Central memory CD8-positive, alpha-beta T cell (primary cell): ENCODE results near the gene ZNF576.

ENCODE experiments used
- ATAC-seq: fragments of 150-1000 bp; cut with Tn5 transposase; replicated peaks from 2 replicates; pipeline ENCODE4 v1.10.0; 2022; ENCODE audit warnings: mild to moderate bottlenecking, moderate FRiP score, moderate number of reproducible peaks; ENCODE audit not compliant: poor library complexity, severe bottlenecking; ENCODE audit errors: extremely low read depth
- DNase-seq, 2 donors: peaks; one replicate each; pipeline ENCODE4 v3.0.0; 2021; ENCODE audit warnings: low spot score in 2 of 2
- H3K27ac Mint-ChIP-seq: one replicate; pipeline ENCODE4 v1.8.0; 2022; ENCODE audit warnings: low read depth, mild to moderate bottlenecking, moderate library complexity, mixed read lengths
- H3K27me3 Mint-ChIP-seq: one replicate; pipeline ENCODE4 v1.8.0; 2022; ENCODE audit warnings: mixed read lengths
- H3K36me3 Mint-ChIP-seq: one replicate; pipeline ENCODE4 v1.8.0; 2022; ENCODE audit warnings: mild to moderate bottlenecking, moderate library complexity, mixed read lengths; ENCODE audit not compliant: insufficient read depth
- H3K4me1 Mint-ChIP-seq: one replicate; pipeline ENCODE4 v1.8.0; 2022; ENCODE audit warnings: mixed read lengths
- H3K4me3 Mint-ChIP-seq: one replicate; pipeline ENCODE4 v1.8.0; 2022; ENCODE audit warnings: mild to moderate bottlenecking, moderate library complexity, mixed read lengths
- H3K9me3 Mint-ChIP-seq: one replicate; pipeline ENCODE4 v1.8.0; 2022; ENCODE audit warnings: mixed read lengths

ZNF576 gene

DNA sequence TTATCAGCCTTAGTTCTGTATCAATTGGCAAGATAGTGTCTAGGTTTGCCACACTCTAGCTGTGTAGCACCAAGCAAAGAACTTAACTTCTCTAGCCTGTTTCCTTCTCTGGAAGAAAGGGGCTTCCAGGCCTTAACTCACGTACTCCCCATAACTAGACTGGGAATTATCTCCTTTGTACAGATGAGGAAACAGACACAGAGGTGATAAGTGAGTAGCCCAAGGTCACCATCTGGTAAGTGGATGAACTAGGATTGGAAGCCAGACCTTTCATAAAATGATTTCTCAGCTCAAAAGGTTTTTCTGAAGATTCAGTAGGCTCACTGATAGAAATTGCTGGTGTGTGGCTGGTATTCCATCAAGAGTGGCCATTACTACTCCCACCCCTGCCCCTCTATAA lies 19.9 kb downstream of the ZNF576 start:
- Mint-ChIP-seq H3K27ac (no peak overlapping the region), H3K36me3 (peaks cover 13% of the 10 kb centered on the region), H3K4me3 (no peak overlapping the region), H3K27me3 (no peaks in the 10 kb centered on the region), H3K9me3 (no peaks in the 10 kb centered on the region), H3K4me1 (peaks cover 63% of the 10 kb centered on the region)
- no peak for DNase-seq
- no peak for ATAC-seq

DNA sequence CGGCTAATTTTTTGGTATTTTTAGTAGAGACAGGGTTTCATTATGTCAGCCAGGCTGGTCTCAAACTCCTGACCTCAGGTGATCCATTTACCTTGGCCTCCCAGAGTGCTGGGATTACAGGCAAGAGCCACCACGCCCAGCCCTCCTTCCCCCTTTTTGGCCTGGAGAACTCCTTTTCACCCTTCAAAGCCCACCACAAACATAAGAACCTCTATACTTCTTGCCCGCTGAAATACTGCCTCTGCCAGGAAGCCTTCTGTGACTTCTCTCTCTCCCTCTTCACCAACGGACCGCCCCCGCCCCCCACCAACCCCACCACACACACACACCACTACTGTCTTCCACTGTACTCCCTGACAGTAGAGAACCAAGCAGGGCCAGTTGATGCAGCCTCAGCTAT lies 20.6 kb downstream of the ZNF576 start:
- H3K27ac Mint-ChIP-seq, result no peak overlapping the region
- no peaks in the 10 kb centered on the region for H3K27me3 Mint-ChIP-seq
- H3K36me3 Mint-ChIP-seq, result peaks cover 11% of the 10 kb centered on the region
- DNase-seq (no peak), ATAC-seq (no peak)
- peaks cover 57% of the 10 kb centered on the region for H3K4me1 Mint-ChIP-seq
- no peaks in the 10 kb centered on the region for H3K9me3 Mint-ChIP-seq
- no peak overlapping the region for H3K4me3 Mint-ChIP-seq

DNA sequence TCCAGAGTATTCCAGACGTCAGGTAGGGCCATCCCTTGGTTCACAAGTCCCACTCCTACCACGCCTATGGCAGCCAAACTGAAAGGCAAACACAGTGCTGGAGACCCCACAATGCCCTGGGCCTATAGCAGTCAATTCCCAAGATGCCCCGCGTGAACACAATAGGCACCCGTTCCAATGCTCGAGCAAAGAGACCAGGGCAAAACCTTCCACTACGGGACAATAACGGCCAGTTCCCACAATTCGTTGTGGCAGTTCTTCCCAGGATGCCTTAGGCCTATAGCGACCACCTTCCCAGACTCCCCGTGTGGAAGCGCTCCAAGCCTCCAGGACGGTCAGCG lies 22.5 kb downstream of the ZNF576 start:
- Mint-ChIP-seq H3K27ac (peak overlapping the region; percentile 92), H3K4me1 (peaks cover 40% of the 10 kb centered on the region), H3K36me3 (peaks cover 9% of the 10 kb centered on the region), H3K27me3 (no peaks in the 10 kb centered on the region), H3K9me3 (no peaks in the 10 kb centered on the region), H3K4me3 (peak overlapping the region; percentile 98)
- DNase-seq (no peak), ATAC-seq (no peak)

DNA sequence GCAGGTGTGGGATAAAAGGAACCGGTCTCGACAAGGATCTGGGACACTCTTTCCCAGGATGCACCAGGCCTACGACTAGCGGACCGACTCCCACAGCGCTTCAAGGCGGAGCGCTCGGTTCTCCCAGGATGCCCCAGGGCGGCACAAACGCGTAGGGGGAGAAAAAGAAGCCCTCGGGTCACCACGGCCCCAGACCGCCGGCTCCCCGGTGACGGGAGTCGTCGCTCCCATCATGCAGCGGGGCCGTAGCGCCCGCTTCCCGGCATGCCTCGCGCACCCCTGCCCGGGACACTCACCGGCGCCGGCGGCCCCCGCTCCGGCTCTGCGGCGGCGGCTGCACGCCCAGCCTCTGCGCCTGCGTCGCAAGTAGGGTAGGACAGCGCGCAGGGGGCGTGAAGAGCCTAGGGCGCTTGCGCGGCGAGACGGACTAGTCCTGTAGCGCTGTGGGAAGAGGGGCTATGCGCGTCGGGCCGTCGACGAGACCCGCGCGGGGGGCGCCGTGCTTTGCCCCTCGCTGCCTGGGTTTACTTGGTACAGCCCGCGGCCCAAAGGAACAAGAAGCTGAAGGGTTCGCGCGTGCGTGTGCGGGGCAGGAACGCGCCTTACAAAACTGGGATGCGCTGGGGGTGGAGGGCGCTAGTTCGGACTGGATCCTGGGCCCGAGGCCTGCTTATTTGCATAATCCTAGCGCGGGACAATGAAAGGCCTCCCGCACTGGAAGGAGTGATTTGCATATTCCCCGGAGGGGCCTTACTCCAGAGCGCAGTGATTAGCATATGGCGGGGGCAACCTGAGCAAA lies 23.1 kb downstream of the ZNF576 start, which contains the start of gene ZNF428:
Gene ZNF428 (minus strand): TSS at position 368 of the 799 bp plus-strand sequence. CDS start 5,325 bp downstream, outside the sequence.
- H3K27me3 Mint-ChIP-seq, result no peaks in the 10 kb centered on the region
- peak within 1 kb of the TSS; percentile 92 for H3K27ac Mint-ChIP-seq
- peaks cover 41% of the 10 kb centered on the region for H3K4me1 Mint-ChIP-seq
- DNase-seq, result peak; percentile 67 to 71
- no peaks in the 10 kb centered on the region for H3K9me3 Mint-ChIP-seq
- H3K36me3 Mint-ChIP-seq, result peaks cover 9% of the 10 kb centered on the region
- peak within 1 kb of the TSS; percentile 98 for H3K4me3 Mint-ChIP-seq
- peak; percentile 93 for ATAC-seq

DNA sequence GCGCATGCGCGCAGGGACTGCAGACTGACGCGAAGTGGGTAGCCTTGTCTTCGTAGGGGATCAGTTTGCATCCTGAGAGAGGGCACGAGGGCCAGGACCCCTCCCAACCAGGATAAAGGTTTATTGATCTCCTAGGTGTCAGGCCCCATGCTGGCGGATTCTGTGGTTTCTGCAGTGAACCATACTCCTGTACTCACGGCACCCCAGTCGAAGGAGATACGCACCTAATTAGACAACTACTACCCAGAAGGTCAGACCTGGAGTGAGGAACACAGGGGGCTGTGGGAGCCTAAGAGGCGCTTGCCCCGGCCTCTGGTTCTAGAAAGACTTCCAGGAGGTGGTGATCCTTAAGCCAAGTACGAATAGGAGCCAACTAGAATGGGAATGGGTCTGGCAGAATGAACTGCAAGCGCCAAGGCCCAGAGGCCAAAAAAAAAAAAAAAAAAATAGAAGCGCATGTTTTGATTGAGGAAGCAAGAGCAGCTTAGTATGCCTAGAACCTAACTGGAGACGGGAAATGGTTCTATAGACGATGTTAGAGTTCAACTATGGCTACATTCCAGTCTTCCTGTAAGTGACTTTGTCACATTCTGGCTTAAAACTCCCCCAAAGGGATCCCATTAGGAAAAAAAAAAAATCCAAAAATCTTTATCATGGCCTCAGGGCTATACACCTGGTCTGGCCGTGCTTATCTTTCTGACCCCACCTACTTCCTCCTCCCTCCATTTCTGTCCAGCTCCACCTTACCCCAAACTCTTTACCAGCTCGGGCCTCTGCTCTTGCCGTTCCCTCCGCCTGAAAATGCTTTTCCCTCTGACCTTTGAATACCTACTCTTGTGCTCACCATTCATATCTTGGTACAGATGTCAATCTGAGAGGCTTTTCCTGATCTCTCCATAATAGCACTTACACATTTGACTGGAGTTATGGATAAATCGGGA lies 23.9 kb downstream of the ZNF576 start:
- peaks cover 39% of the 10 kb centered on the region for H3K4me1 Mint-ChIP-seq
- H3K36me3 Mint-ChIP-seq, result peaks cover 9% of the 10 kb centered on the region
- DNase-seq (no peak), ATAC-seq (peak; percentile 3)
- H3K27me3 Mint-ChIP-seq, result no peaks in the 10 kb centered on the region
- H3K9me3 Mint-ChIP-seq, result no peaks in the 10 kb centered on the region
- peak overlapping the region; percentile 98 for H3K4me3 Mint-ChIP-seq
- H3K27ac Mint-ChIP-seq, result peak overlapping the region; percentile 92

DNA sequence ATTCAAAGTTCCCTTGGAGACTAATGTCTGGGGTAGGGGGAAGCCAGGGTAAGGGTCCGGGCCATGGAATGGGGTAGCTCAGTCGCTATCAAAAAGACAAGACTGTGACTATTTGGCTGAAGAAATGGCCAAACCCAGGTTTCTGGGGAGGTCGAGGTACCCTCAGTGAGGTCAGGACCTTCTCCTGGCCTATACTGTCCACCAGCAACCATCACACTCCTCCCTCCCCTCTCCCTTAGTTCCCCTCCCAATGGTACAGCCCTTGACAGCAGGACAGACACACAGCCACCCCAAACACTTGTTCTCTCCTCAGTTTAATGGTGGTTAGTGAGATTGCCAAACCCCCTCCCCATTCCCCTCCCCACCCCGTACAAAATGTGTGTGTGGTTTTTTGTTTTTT lies 25.7 kb downstream of the ZNF576 start:
- Mint-ChIP-seq H3K9me3 (no peaks in the 10 kb centered on the region), H3K4me3 (no peak overlapping the region), H3K27ac (no peak overlapping the region), H3K4me1 (peaks cover 32% of the 10 kb centered on the region), H3K27me3 (peaks cover 7% of the 10 kb centered on the region), H3K36me3 (peaks cover 11% of the 10 kb centered on the region)
- ATAC-seq, result no peak
- DNase-seq, result no peak

DNA sequence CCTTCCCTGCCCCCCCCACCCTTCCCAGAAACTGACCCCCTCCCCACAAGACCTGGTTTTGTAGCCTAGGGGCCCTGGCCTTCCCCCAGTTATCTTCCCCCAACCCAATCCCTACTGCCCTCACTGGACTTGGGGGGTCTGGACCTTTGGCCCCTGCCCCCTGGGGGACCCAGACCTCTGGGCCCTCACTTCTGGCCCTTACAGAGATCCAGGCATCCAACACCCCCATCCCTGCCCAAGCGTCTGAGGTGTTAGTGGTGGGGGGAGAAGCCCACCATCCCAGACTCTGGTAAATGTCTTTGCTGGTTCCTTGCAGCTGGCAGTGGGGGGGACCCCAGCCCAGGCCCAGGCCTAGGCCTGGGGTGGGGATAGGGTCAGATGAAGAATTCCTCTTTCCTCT lies 26.6 kb downstream of the ZNF576 start:
- H3K4me1 Mint-ChIP-seq, result peaks cover 31% of the 10 kb centered on the region
- H3K27ac Mint-ChIP-seq, result no peak overlapping the region
- H3K9me3 Mint-ChIP-seq, result no peaks in the 10 kb centered on the region
- no peak for ATAC-seq
- peaks cover 13% of the 10 kb centered on the region for H3K36me3 Mint-ChIP-seq
- DNase-seq, result no peak
- H3K4me3 Mint-ChIP-seq, result no peak overlapping the region
- peaks cover 16% of the 10 kb centered on the region for H3K27me3 Mint-ChIP-seq

DNA sequence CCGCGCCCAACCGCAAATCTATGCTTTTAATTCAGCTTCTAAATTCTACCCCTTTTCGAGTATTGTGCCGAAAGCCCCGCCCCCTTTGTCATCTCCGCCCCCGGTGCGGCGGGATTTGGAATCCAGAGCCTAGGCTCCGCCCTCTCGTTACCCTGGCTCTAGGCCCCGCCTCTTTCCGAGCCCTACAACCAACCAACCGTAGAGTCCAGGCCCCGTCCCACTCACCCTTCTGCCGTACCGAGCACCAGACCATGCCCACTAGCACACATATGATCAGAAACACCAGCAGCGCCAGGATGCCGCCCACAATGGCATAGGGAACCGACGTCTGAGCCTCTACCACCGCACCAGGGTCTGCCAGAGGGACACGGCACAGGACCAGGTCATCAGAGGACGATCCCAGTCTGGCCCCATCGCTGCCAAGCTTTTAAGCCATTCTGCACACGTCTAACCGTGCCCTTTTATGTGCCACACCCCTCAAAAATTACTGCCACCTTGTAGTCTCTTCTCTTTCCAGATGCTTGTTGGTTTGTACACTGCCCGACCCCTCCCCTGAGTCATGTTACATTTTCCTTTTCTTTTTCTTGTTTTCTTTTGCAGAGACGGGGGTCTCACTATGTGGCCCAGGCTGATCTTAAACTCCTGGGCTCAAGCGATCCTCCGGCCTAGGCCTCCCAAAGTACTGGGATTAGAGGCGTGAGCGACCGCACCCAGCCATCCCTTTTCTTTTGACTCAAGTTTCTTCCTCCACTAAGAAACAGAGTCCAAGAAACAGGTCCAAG lies 27.7 kb downstream of the ZNF576 start:
- DNase-seq (no peak), ATAC-seq (no peak)
- Mint-ChIP-seq H3K4me3 (no peak overlapping the region), H3K9me3 (no peaks in the 10 kb centered on the region), H3K27ac (peak overlapping the region; percentile 17), H3K4me1 (peaks cover 27% of the 10 kb centered on the region), H3K27me3 (peaks cover 18% of the 10 kb centered on the region), H3K36me3 (peaks cover 10% of the 10 kb centered on the region)

DNA sequence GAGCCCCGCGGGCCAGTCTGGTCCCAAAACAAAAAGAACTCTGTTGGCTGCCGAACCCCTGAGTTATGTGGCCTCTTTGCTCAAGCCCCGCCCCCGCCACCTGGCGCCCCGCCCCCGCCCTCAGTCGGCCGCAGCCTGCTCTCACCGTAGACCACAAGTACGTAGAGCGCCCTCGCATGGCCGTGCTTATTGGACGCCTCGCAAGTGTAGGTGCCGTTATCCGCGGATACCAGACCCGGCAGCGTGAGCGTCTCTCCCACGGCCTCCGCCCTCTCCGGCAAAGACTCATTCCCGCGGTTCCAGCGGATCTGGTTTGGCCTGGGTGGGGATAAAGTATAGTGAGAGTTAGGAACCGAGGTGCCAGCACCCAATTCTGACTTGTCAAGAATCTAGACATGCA lies 28.5 kb downstream of the ZNF576 start:
- Mint-ChIP-seq H3K27me3 (peaks cover 18% of the 10 kb centered on the region), H3K4me3 (no peak overlapping the region)

DNA sequence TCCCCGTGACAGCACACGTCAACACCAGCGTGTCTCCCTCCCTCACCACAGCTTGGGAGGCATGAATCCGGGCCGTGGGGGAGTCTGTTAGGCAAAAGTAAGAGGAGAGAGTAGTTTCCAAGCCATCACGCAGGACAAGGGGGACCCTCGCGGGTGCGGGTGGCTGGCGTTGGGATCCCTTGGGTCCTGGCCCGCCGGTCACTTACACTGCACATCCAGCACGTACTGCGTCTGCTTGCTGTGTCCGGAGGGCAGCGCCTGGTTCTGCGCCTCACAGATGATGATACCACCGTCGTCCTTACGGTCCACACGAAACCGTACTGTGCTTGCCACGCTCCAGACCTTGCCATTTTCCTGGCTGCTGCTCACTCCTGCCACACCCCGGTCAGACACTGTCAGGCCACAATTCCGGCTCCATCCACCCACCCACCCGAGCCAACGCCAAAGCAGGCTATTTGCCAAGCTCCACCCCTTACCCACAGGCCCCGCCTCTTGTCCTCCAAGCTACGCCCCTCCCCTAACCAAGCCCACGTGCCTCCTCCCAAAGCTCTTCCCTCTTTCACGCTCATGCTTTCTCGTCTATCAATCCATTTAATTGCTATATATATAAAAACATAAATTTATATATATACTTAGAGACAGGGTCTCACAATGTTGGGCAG lies 29.7 kb downstream of the ZNF576 start:
- no peak for DNase-seq
- H3K27me3 Mint-ChIP-seq, result peaks cover 18% of the 10 kb centered on the region
- peaks cover 3% of the 10 kb centered on the region for H3K36me3 Mint-ChIP-seq
- H3K27ac Mint-ChIP-seq, result no peak overlapping the region
- H3K4me3 Mint-ChIP-seq, result no peak overlapping the region
- no peaks in the 10 kb centered on the region for H3K9me3 Mint-ChIP-seq
- no peak for ATAC-seq
- H3K4me1 Mint-ChIP-seq, result peaks cover 17% of the 10 kb centered on the region

More for the DNA sequence above, 28.5 kb downstream of the ZNF576 start:
- ATAC-seq, result peak; percentile 82
- peak; percentile 74 to 81 for DNase-seq
- H3K9me3 Mint-ChIP-seq, result no peaks in the 10 kb centered on the region
- H3K4me1 Mint-ChIP-seq, result peaks cover 21% of the 10 kb centered on the region
- no peak overlapping the region for H3K27ac Mint-ChIP-seq
- peaks cover 3% of the 10 kb centered on the region for H3K36me3 Mint-ChIP-seq

DNA sequence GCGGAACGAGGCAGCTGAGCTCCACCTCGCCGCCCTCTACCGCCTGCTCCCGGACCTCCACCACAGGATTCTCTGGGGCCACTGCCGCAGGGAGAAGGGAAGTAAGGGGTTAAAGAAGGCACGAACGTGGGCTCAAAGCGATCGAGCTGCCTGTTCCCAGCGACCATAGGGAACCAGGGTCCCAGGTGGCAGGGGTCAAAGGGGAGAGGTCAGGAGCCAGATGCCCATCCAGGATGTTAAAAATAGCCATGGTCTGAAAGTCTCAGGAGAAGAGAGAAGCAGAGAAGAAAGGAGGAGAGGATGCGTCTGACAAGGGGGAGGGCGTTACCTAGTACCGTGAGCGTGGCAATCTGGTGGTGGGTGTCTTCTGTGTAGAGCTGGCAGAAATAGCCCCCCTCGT lies 30.4 kb downstream of the ZNF576 start:
- no peak for DNase-seq
- no peak for ATAC-seq
- H3K4me1 Mint-ChIP-seq, result peaks cover 17% of the 10 kb centered on the region
- H3K4me3 Mint-ChIP-seq, result no peak overlapping the region
- no peak overlapping the region for H3K27ac Mint-ChIP-seq
- peaks cover 3% of the 10 kb centered on the region for H3K36me3 Mint-ChIP-seq
- no peaks in the 10 kb centered on the region for H3K9me3 Mint-ChIP-seq
- H3K27me3 Mint-ChIP-seq, result peaks cover 18% of the 10 kb centered on the region
